HL-60 (cell line): ENCODE data around the gene ANKRD13A.

Experiments
- GABPA ChIP-seq: IDR thresholded peaks from 2 replicates; pipeline ENCODE4 v1.6.1; 2012; ENCODE audit warnings: low read depth
- POLR2AphosphoS5 ChIP-seq: IDR thresholded peaks from 2 replicates; pipeline ENCODE4 v1.6.1; 2012; ENCODE audit warnings: low read depth
- TF ChIP-seq, protein P1 (sequence below): IDR thresholded peaks from one replicate; pipeline ENCODE4 v1.5.1; 2011; ENCODE audit warnings: low read length, control low read depth, inconsistent platforms; ENCODE audit not compliant: insufficient read depth

DNA sequence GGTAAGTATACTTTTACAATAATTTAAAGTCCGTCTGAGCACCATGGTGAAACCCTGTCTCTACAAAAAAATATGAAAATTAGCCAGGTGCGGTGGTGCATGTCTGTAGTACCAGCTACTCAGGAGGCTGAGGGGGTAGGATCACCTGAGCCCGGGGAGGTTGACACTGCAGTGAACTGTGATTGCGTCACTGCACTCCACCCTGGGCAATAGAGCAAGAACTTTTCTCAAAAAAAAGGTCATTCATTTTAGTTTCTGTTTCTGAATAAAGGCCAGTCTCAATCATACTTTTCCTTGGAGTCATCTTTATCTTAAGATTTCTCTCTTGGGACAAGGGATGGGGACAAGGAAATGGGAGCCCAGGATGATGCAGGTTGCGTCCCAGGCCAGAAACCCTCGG is 12.9 kb downstream of the ANKRD13A start:
- TF ChIP-seq, protein P1, sequence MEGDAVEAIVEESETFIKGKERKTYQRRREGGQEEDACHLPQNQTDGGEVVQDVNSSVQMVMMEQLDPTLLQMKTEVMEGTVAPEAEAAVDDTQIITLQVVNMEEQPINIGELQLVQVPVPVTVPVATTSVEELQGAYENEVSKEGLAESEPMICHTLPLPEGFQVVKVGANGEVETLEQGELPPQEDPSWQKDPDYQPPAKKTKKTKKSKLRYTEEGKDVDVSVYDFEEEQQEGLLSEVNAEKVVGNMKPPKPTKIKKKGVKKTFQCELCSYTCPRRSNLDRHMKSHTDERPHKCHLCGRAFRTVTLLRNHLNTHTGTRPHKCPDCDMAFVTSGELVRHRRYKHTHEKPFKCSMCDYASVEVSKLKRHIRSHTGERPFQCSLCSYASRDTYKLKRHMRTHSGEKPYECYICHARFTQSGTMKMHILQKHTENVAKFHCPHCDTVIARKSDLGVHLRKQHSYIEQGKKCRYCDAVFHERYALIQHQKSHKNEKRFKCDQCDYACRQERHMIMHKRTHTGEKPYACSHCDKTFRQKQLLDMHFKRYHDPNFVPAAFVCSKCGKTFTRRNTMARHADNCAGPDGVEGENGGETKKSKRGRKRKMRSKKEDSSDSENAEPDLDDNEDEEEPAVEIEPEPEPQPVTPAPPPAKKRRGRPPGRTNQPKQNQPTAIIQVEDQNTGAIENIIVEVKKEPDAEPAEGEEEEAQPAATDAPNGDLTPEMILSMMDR: no peak
- TF ChIP-seq GABPA: no peak
- TF ChIP-seq POLR2AphosphoS5: no peak
